Psoas muscle (tissue), 8 donors: ENCODE results near the gene PSMD1. TPM values are rescaled to one million over a fixed set of nuclear protein-coding genes. Genes with fewer than 3 reads are reported as not detected.

Experiments used
- ATAC-seq, 4 donors: fragments of 200-7000 bp; cut with Tn5 transposase; one replicate each; pipeline ENCODE4 v1.9.1; 2020; ENCODE audit warnings: moderate library complexity in 3 of 4, mild to moderate bottlenecking in 2 of 4
- DNase-seq, 2 donors: peaks; one replicate each; pipeline ENCODE4 v3.0.0-alpha.2; 2020
- H3K27ac ChIP-seq: fragments of 200-600 bp; one replicate; pipeline ENCODE4 v1.8.0; 2022
- H3K27me3 ChIP-seq, 3 donors: fragments of 200-600 bp in 1 of 3; one replicate each; pipeline versions ENCODE4 v1.6.1 to v1.8.0; 2013 to 2022; ENCODE audit warnings: low read length in 2 of 3, mild to moderate bottlenecking in 2 of 3, moderate library complexity in 1 of 3; ENCODE audit not compliant: insufficient read depth in 3 of 3
- H3K36me3 ChIP-seq, 2 donors: fragments of 200-600 bp in 1 of 2; one replicate each; pipeline versions ENCODE4 v1.6.1 to v1.8.0; 2013 to 2022; ENCODE audit warnings: low read depth in 1 of 2, mild to moderate bottlenecking in 1 of 2, moderate library complexity in 1 of 2; ENCODE audit not compliant: insufficient read depth in 1 of 2
- H3K4me1 ChIP-seq: fragments of 200-600 bp; one replicate; pipeline ENCODE4 v1.8.0; 2022
- H3K4me3 ChIP-seq: fragments of 200-600 bp; one replicate; pipeline ENCODE4 v1.8.0; 2022; ENCODE audit warnings: mild to moderate bottlenecking
- H3K9me3 ChIP-seq: fragments of 200-600 bp; one replicate; pipeline ENCODE4 v1.8.0; 2022
- CTCF ChIP-seq: fragments of 200-600 bp; IDR thresholded peaks from one replicate; pipeline ENCODE4 v1.8.0; 2022; ENCODE audit warnings: antibody characterized with exemption
- WGBS, 3 donors: extraction: QIAGEN DNeasy Blood & Tissue Kit; methylation state at CpG; one replicate each; pipeline versions ENCODE4 v1.1.6 to v1.1.7; 2013; 5-methylcytosine and 5-hydroxymethylcytosine counted together
- intact Hi-C, 2 donors: fragments of 100-400 bp; cut with DNase I; formaldehyde crosslinking; loops; one replicate each; pipeline versions ENCODE4 v1.11.0 to v1.14.2; 2022
- polyA plus RNA-seq, 3 donors: library from polyadenylated mRNA; stranded (reverse); fragments of 200-250 nt; gene quantifications; one replicate each; pipeline ENCODE4 v1.2.3, GENCODE V29; 2013
- total RNA-seq, 4 donors: library from RNA; stranded (reverse); fragmentation: NEBNext Ultra II Directional in 2 of 4; extraction: Animal tissue kit (Norgen Biotek cat#: 25700) in 2 of 4; gene quantifications; one replicate each; pipeline versions ENCODE4 v1.2.1 to v1.2.4, GENCODE V29; 2021 to 2023
- donor health status: healthy with polysubstance abuse.
- donor health status: DM: no; HTN: no; CAD: no; lungs with moderate emphysema.
- donor health status: Bipolar disorder and iron deficiency.
- donor health status: healthy.
- donor health status: DM: yes; HTN: yes; CAD: no.
- donor health status: DM: no; HTN: no; CAD: no.
- donor health status: DM: no; HTN: no; CAD: no.
- donor health status: DM: yes; HTN: yes; CAD: no.

Gene PSMD1
- total and polyA plus RNA-seq, 7 donors = 74.4 to 170 (median 152) TPM

- DNase-seq (no peak), ATAC-seq (no peak)
- H3K4me1 ChIP-seq = peaks cover 20% of the 10 kb centered on the region
- no peak overlapping the region for H3K27ac ChIP-seq
- WGBS, 3 donors = 76 to 89% (median 86%) methylated on average over 3 of the region's 3 CpGs
- no peaks in the 10 kb centered on the region for H3K36me3 ChIP-seq
- H3K4me3 ChIP-seq = no peak overlapping the region
- TF ChIP-seq CTCF = no peak
- H3K27me3 ChIP-seq = no peaks in the 10 kb centered on the region
- no peaks in the 10 kb centered on the region for H3K9me3 ChIP-seq
- intact Hi-C loops = no loop called here
These were observed 154.1 kb downstream of the PSMD1 start for GRCh38 chr2:231210782-231211181.

- DNase-seq = no peak
- Histone ChIP-seq H3K27me3 (no peaks in the 10 kb centered on the region), H3K9me3 (no peaks in the 10 kb centered on the region), H3K4me3 (no peak overlapping the region), H3K36me3 (no peaks in the 10 kb centered on the region), H3K27ac (peak overlapping the region; percentile 79), H3K4me1 (peaks cover 20% of the 10 kb centered on the region)
- no peak for TF ChIP-seq CTCF
- peak in 2 of 4 donors; percentile 23 to 58 for ATAC-seq
- WGBS, 3 donors = 24 to 34% (median 29%) methylated on average over 2 of the region's 2 CpGs
- intact Hi-C loops = no loop called here
These were observed 154.8 kb downstream of the PSMD1 start for GRCh38 chr2:231211486-231211885.

GRCh38 chr2:231212329-231212845, 155.7 kb downstream of the PSMD1 start:
- WGBS, 3 donors = 26 to 52% (median 50%) methylated on average over 6 of the region's 6 CpGs
- no peaks in the 10 kb centered on the region for H3K36me3 ChIP-seq
- ATAC-seq = peak; percentile 90 to 95 (median 90)
- H3K27me3 ChIP-seq = no peaks in the 10 kb centered on the region
- no peak for TF ChIP-seq CTCF
- intact Hi-C loops = no loop called here
- H3K9me3 ChIP-seq = no peaks in the 10 kb centered on the region
- no peak overlapping the region for H3K4me3 ChIP-seq
- DNase-seq = peak in 1 of 2 donors; percentile 31
- peak overlapping the region; percentile 79 for H3K27ac ChIP-seq
- peaks cover 20% of the 10 kb centered on the region for H3K4me1 ChIP-seq

GRCh38 chr2:231213931-231214642, 157.4 kb downstream of the PSMD1 start:
- ATAC-seq = no peak
- TF ChIP-seq CTCF = no peak
- Histone ChIP-seq H3K4me3 (no peak overlapping the region), H3K9me3 (no peaks in the 10 kb centered on the region), H3K36me3 (no peaks in the 10 kb centered on the region), H3K4me1 (peaks cover 23% of the 10 kb centered on the region), H3K27ac (no peak overlapping the region), H3K27me3 (no peaks in the 10 kb centered on the region)
- intact Hi-C loops = no loop called here
- no peak for DNase-seq
- WGBS, 3 donors = 90 to 92% (median 91%) methylated on average over 6 of the region's 6 CpGs

GRCh38 chr2:231218366-231218765, 161.7 kb downstream of the PSMD1 start:
- no peak for DNase-seq
- no peak overlapping the region for H3K4me3 ChIP-seq
- no peak for TF ChIP-seq CTCF
- intact Hi-C loops = no loop called here
- no peak overlapping the region for H3K27ac ChIP-seq
- H3K9me3 ChIP-seq = no peaks in the 10 kb centered on the region
- H3K27me3 ChIP-seq = no peaks in the 10 kb centered on the region
- 40 to 62% (median 56%) methylated on average over 3 of the region's 3 CpGs for WGBS, 3 donors
- peaks cover 2% of the 10 kb centered on the region for H3K4me1 ChIP-seq
- ATAC-seq = peak in 2 of 4 donors; percentile 43 to 46
- no peaks in the 10 kb centered on the region for H3K36me3 ChIP-seq
